Left ventricle myocardium inferior (tissue), 1 donor: ENCODE data around the gene EIPR1. TPM values are rescaled to one million over a fixed set of nuclear protein-coding genes. Genes with fewer than 3 reads are reported as not detected.

Experiments used
- DNase-seq: peaks from one replicate; pipeline ENCODE4 v3.0.0-alpha.2; 2020
- H3K27ac ChIP-seq: fragments of 200-600 bp; replicated peaks from 2 replicates; pipeline ENCODE4 v1.8.0; 2021
- H3K27me3 ChIP-seq: fragments of 200-600 bp; 2 replicates; pipeline ENCODE4 v1.8.0; 2021; ENCODE audit warnings: low read depth
- H3K36me3 ChIP-seq: fragments of 200-600 bp; 2 replicates; pipeline ENCODE4 v1.8.0; 2021
- H3K4me1 ChIP-seq: fragments of 200-600 bp; 2 replicates; pipeline ENCODE4 v1.8.0; 2021
- H3K4me3 ChIP-seq: fragments of 200-600 bp; 2 replicates; pipeline ENCODE4 v1.8.0; 2021; ENCODE audit warnings: mild to moderate bottlenecking, moderate library complexity
- H3K9me3 ChIP-seq: fragments of 200-600 bp; replicated peaks from 2 replicates; pipeline ENCODE4 v1.8.0; 2021
- intact Hi-C: fragments of 100-400 bp; cut with micrococcal nuclease; formaldehyde crosslinking; loops from one replicate; pipeline ENCODE4 v1.11.0; 2022
- total RNA-seq: library from RNA; stranded (reverse); fragmentation: NEBNext Ultra II Directional; extraction: Animal tissue kit (Norgen Biotek cat#: 25700); gene quantifications from one replicate; pipeline ENCODE4 v1.2.1, GENCODE V29; 2021
- TF ChIP-seq, protein P1 (sequence below): fragments of 200-600 bp; IDR thresholded peaks from 2 replicates; pipeline ENCODE4 v1.8.0; 2021; ENCODE audit warnings: antibody characterized with exemption, mild to moderate bottlenecking, borderline replicate concordance
- donor health status: DM: no; HTN: yes; CAD: no; lungs with severe emphysema.

EIPR1 gene
- total RNA-seq, 1 donor from 2014 or later, result 12.2 TPM

DNA sequence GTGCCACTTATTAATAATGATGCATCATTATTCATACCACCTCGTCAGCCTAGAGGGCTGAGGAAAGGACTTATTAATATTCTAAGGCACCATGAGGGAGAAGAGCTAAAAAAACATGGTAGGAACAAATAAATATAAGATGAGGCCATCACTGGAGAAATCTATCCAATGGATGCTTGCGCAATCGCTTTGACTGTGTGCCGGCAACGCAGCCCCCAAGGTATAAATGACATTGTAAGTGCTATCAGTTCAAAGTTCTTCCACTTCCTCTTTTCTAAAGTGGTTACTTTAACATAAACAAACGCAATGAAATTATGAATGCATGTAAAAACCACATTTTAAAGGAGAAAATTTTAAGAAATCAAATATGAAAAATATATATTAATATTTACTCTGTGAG lies 164.6 kb downstream of the EIPR1 start:
- H3K4me3 ChIP-seq, result no peak overlapping the region
- H3K27me3 ChIP-seq, result no peaks in the 10 kb centered on the region
- intact Hi-C loops, result no loop called here
- no peaks in the 10 kb centered on the region for H3K36me3 ChIP-seq
- DNase-seq, result no peak
- TF ChIP-seq, protein P1, sequence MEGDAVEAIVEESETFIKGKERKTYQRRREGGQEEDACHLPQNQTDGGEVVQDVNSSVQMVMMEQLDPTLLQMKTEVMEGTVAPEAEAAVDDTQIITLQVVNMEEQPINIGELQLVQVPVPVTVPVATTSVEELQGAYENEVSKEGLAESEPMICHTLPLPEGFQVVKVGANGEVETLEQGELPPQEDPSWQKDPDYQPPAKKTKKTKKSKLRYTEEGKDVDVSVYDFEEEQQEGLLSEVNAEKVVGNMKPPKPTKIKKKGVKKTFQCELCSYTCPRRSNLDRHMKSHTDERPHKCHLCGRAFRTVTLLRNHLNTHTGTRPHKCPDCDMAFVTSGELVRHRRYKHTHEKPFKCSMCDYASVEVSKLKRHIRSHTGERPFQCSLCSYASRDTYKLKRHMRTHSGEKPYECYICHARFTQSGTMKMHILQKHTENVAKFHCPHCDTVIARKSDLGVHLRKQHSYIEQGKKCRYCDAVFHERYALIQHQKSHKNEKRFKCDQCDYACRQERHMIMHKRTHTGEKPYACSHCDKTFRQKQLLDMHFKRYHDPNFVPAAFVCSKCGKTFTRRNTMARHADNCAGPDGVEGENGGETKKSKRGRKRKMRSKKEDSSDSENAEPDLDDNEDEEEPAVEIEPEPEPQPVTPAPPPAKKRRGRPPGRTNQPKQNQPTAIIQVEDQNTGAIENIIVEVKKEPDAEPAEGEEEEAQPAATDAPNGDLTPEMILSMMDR, result no peak
- H3K27ac ChIP-seq, result no peak overlapping the region
- no peaks in the 10 kb centered on the region for H3K4me1 ChIP-seq
- H3K9me3 ChIP-seq, result no peaks in the 10 kb centered on the region

DNA sequence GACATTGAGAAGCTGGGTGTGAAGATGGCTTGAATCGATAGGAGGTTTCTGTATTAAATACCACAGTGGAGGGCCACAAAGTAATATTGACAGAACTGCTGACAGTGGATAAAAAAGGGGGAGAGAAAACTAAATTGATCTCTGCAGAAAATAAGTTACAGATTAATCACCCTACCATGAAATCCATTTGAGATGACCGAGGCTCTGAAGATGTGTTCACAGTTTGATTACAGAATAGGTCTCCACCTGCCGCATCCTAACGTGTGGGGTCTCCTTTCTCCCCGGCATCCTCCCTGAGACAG lies 165.6 kb downstream of the EIPR1 start:
- H3K9me3 ChIP-seq, result no peaks in the 10 kb centered on the region
- no peak overlapping the region for H3K4me3 ChIP-seq
- no peaks in the 10 kb centered on the region for H3K4me1 ChIP-seq
- DNase-seq, result no peak
- H3K27ac ChIP-seq, result no peak overlapping the region
- H3K36me3 ChIP-seq, result no peaks in the 10 kb centered on the region
- TF ChIP-seq, protein P1, result no peak
- intact Hi-C loops, result no loop called here
- no peaks in the 10 kb centered on the region for H3K27me3 ChIP-seq

DNA sequence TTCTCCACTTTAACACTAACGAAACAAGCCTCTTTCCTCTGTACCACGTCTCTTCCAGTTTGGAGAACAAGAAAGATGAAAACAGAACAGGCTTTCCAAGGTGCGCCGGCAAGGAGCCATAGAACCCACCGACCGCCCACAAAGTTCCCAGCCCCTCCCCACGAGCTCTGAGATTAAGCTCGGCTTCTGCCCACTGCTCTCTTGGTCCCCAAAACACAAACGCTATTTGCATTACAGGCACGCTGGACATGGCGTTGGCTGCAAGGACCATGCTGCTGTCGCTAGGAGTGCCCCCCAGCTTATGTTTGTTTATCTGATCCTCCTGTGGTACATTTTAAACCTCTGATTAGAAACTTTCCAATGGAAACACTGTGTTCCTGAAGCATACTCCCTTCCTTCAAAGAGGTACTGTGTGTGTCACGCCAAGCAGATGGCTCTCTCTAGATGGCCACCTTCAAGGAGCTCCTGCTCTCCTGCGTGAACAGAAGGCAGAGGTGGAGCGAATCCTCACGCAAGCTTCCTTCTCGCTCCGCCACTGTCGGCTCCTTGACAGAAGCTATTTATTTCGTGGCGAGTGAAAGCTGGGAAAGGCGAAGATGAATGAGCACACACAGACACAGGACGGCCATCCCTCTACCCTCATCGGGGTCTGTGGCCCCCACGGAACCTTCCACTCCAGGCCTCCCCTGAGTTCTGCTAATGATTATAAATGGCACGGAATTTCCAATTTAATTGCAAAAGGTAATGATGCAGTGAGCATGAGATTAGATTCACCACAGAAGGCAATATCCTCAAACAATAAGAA lies 166.2 kb downstream of the EIPR1 start:
- no peaks in the 10 kb centered on the region for H3K27me3 ChIP-seq
- no peak for DNase-seq
- H3K4me1 ChIP-seq, result no peaks in the 10 kb centered on the region
- TF ChIP-seq, protein P1, result no peak
- no peak overlapping the region for H3K27ac ChIP-seq
- no peak overlapping the region for H3K4me3 ChIP-seq
- intact Hi-C loops, result no loop called here
- no peaks in the 10 kb centered on the region for H3K36me3 ChIP-seq
- no peaks in the 10 kb centered on the region for H3K9me3 ChIP-seq

DNA sequence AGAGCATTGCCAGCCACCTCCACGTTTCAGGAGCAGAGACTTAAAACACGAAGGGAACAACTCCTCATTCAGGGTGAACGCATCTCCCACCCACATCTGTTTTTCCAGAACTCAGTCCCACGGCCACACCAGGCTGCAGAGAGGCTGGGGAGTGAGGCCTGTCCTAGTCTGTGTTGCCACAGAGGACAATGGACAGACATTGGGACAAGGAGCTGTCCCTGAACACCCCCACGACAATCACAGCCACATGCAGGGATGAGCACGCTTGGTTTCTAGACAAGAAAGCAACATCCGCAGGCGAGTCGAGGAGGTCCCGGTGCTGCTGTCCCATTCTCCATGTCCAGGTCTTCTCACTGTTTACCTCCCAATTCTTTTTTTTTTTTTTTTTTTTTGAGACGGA lies 167.4 kb downstream of the EIPR1 start:
- TF ChIP-seq, protein P1, result no peak
- Histone ChIP-seq H3K4me1 (no peaks in the 10 kb centered on the region), H3K27ac (no peak overlapping the region), H3K4me3 (no peak overlapping the region), H3K36me3 (no peaks in the 10 kb centered on the region), H3K27me3 (no peaks in the 10 kb centered on the region), H3K9me3 (no peaks in the 10 kb centered on the region)
- intact Hi-C loops, result no loop called here
- no peak for DNase-seq

DNA sequence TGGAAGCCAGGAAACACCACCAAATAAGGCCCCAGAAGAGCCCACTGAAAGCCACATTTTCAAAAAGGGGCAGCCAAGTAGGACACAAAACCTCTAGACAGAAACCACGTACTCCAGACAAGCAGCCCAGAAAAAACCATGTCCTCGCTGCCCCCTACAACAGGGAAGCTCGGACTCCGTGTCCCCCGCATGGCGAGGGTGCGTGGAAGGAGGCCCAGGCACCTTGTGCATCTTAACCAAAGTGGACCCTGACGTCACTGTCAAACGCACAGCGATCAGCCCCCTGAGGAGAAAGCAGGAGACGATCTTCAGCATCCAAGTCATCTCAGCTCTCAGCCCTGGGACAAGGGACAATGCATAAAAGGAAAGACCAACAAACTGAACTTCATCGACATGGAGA lies 168.4 kb downstream of the EIPR1 start:
- H3K36me3 ChIP-seq, result no peaks in the 10 kb centered on the region
- DNase-seq, result no peak
- no peak overlapping the region for H3K4me3 ChIP-seq
- no peak overlapping the region for H3K27ac ChIP-seq
- H3K9me3 ChIP-seq, result no peaks in the 10 kb centered on the region
- TF ChIP-seq, protein P1, result no peak
- intact Hi-C loops, result no loop called here
- H3K27me3 ChIP-seq, result no peaks in the 10 kb centered on the region
- H3K4me1 ChIP-seq, result no peaks in the 10 kb centered on the region

DNA sequence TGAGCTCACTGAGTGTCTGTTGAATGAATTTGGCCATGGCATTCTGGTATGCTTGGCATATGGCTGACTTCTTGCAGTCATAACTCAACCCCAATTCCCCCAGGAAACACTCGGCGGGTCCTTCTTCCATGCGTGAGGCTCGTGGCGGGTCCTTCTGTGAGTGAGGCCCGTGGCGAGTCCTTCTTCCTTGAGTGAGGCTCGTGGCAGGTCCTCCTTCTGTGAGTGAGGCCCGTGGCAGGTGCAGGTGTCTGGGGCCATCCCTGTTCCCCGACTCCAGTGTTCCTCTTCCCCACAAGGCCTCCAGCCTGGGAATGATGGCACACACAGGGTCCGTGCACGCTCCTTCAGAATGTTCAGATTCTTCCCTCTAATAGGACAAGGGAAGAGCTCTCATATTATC lies 169.0 kb downstream of the EIPR1 start:
- Histone ChIP-seq H3K27ac (no peak overlapping the region), H3K4me3 (no peak overlapping the region), H3K36me3 (no peaks in the 10 kb centered on the region), H3K9me3 (no peaks in the 10 kb centered on the region), H3K27me3 (no peaks in the 10 kb centered on the region), H3K4me1 (no peaks in the 10 kb centered on the region)
- DNase-seq, result no peak
- TF ChIP-seq, protein P1, result no peak
- intact Hi-C loops, result no loop called here
